GM04504 (cell line): ENCODE data around the gene NLRC3.
"Not testable (repeated sequence)": the region's sequence is repeated elsewhere in the genome, so short reads cannot be mapped to it uniquely, and the experiment has no call there.

Experiments used
- DNase-seq: peaks from one replicate; pipeline ENCODE4 v3.0.0-alpha.2; 2012; ENCODE audit warnings: low read depth

NLRC3 gene, protein sequence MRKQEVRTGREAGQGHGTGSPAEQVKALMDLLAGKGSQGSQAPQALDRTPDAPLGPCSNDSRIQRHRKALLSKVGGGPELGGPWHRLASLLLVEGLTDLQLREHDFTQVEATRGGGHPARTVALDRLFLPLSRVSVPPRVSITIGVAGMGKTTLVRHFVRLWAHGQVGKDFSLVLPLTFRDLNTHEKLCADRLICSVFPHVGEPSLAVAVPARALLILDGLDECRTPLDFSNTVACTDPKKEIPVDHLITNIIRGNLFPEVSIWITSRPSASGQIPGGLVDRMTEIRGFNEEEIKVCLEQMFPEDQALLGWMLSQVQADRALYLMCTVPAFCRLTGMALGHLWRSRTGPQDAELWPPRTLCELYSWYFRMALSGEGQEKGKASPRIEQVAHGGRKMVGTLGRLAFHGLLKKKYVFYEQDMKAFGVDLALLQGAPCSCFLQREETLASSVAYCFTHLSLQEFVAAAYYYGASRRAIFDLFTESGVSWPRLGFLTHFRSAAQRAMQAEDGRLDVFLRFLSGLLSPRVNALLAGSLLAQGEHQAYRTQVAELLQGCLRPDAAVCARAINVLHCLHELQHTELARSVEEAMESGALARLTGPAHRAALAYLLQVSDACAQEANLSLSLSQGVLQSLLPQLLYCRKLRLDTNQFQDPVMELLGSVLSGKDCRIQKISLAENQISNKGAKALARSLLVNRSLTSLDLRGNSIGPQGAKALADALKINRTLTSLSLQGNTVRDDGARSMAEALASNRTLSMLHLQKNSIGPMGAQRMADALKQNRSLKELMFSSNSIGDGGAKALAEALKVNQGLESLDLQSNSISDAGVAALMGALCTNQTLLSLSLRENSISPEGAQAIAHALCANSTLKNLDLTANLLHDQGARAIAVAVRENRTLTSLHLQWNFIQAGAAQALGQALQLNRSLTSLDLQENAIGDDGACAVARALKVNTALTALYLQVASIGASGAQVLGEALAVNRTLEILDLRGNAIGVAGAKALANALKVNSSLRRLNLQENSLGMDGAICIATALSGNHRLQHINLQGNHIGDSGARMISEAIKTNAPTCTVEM

DNA sequence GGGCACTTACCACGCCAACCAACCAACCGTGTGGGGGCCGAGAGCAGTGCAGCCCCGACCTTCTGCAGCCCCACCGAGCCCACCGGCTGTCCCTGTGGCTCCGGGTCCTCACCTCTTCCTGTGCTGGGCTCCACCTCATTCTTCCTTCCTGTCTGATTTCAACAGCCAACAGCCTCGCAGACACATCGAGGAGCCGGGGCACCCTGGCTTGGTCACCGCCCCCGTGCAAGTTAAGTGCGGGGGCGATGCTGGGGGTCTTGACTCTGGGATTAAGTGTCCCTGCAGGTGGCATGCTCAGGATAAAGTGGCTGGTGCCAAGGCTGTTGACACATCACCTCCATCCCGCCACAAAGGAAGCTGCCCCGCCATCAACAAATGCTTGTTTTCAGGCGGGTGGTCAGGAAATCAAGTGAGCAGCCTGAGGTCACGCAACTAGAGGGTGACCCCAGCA, at the start of gene NLRC3:
NLRC3 (minus strand) TSS at position 102 of the 451 bp plus-strand sequence. CDS start 12,367 bp downstream, outside the sequence.
- no peak for DNase-seq

DNA sequence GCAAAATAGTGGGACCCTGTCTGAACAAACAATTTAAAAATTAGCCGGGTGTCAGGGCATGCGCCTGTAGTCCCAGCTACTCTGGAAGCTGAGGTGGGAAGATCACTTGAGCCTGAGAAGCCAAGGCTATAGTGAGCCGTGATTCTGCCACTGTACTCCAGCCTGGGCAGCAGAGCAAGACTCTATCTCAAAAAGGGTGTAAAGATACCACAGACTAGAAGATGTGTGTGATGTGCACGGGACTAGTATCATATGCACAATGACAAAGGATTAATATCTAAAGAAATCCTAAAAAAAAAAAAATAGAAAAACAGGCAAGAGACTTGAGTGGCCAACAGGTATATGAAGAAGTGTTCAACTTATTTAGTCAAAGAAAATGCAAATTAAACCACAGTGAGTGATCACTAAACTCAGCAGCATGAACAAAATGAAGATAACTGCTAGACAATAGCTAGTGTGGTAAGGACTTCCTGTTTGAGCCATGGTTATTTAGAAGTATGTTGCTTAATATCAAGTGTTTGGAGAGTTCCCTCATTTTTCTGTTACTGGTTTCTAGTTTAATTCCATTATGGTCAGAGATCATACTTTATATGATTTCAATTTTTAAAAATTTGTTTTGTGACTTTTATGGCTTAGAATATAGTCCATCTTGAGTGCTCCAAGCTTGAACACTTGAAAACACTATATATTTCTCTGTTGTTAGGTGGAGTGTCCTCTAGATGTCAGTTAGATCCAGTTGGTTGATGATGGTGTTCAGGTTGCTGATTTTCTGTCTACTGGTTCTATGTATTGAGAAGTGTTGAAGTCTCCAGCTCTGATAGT, 48.9 kb upstream of the NLRC3 start:
- no peak for DNase-seq

DNA sequence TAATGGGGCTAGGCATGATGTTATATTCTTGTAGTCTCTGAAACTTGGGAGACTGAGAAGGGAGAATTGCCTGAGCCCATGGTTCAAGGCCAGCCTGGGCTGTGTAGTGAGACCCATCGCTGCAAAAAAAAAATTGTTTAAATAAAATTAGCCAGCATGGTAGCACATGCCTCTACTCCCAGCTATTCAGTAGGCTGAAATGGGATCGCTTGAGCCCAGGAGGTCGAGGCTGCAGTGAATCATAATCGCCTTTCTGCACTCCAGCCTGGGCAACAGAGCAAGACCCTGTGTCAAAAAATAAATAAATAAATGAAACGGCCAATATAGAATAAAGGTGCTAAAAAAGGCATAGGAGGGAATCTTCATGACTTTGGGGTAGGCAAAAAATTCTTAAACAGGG, 48.1 kb upstream of the NLRC3 start:
- no peak for DNase-seq

DNA sequence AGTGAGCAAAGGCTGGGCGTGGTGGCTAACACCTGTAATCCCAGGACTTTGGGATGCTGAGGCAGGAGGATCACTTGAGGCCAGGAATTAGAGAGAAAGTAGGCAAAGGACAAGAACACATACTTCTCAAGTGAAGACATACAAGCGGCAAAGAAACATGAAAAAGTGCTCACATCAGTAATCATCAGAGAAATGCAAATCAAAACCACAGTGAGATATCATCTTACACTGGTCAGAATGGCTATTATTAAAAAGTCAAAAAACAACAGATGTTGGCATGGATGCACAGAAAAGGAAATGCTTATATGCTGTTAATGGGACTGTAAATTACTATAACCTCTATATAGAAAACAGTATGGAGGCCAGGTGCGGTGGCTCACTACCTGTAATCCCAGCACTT, 46.4 kb upstream of the NLRC3 start:
- DNase-seq = no peak

DNA sequence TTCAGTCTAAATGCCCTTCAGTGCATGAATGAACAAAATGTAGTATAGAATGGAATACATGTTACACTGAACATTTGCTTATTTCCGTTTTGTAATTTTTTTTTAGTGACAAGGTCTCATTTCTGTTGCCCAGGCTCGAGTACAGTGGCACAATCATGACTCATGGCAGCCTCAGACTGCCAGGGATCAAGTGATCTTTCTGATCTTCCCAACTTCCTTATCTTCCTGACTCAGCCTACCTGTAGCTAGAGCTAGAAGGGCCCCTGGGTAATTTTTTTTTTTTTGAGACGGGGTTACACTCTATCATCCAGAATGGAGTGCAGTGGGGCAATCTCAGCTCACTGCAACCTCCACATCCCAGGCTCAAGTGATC, 41.6 kb upstream of the NLRC3 start:
- DNase-seq = no peak

DNA sequence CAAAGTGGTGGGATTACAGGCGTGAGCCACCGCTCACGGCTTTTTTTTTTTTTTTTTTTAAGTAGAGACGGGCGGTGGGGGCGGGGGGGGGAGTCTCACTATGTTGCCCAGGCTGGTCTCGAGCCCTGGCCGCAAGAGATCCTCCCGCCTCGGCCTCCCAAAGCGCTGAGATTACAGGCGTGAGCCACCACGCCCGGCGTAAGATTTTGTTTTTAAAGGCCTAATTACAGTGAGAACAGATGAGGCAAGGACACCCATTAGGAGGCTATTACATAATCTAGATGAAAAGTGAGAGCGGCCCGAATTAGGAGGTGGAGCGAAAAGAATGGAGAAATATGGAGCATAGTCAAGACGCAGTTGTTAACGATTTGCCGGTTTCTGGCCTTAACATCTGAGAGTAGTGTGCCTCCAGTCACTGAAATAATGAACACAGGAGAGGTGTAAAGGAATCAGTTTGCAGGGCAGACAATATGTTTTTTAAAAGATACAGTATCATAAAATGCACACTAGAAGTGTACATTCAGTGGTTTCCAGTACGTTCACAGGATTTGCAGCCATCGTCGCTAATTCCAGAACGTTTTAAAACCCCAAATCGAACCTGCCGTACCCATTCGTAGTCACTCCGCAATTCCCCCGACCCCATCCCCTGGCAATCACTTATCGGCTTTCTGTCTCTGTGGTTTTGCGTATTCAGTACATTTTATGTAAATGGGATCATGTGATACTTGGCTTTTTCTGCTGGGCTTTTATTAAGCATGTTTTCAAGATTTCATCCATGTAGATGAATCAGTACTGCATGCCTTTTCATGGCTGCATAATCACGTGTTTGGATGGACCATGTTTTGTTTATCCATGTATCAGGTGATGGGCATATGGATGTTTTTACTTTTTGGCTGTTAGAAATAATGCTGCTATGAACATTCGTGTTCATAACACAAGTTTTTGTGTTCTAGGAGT, 35.6 kb upstream of the NLRC3 start:
- DNase-seq = no peak

DNA sequence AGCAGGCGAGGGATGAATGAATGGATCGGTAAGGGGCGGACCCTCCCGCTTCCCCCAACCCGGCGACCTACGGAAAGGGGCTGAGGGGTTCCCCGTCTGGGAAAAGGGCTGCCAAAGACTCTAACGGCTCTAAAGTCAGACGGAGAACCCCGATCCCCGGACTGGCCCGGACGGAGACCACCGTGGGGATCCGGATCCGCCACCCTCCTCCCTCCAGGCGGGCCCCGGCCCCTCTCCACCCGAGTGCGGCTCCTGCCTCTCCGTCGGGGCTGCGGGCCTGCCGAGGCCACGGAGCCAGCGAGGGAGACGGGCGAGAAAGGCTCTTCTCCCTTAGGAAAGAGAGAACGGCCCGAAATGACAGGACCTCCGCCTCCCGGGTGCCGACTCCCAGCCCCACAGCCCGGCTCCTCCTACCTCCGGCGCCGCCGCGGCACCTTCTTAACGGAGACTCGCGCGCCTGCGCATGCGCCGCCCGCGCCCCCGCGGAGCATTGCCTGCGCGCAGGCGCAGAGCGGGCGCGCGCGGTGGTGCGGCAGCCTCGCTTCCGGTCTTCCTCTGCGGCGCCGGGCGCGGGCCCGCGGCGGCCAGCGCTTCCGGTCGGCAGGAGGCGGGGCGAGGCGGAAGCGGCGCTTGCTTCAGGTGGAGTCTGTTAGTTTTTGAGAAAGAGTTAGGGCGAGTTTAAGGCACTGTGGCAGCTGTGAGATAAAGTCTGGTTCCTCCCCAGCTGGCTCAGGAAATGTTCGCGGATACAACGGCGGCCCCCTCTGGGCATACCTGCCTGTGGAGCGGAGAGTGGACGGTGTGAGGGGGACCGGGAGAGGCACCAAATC, 34.2 kb upstream of the NLRC3 start, which contains the start of gene SLX4:
SLX4 (minus strand) TSS at position 461 of the 830 bp plus-strand sequence. CDS start 2,642 bp downstream, outside the sequence.
- DNase-seq = peak; percentile 83

DNA sequence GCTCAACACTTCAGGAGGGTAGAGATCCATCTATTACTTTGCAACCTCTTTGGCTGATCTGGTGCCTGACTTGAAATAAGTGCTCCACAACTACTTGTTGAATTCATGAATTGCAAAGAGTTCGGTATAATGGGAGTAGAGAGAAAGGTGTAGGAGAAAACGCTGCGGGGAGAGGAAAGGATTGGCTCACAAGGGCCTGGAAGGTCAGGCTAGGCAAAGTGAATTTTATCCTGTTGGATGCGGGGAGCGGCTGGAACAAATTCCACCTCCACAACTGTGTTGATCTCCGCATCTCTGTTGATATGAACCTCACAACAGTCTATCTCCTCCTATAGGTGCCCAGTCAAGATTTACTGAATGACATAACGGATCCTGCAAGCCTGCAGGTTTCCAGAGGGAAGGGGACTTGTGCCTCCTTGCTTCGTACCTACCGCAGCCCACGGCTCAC, 33.5 kb upstream of the NLRC3 start:
- no peak for DNase-seq

DNA sequence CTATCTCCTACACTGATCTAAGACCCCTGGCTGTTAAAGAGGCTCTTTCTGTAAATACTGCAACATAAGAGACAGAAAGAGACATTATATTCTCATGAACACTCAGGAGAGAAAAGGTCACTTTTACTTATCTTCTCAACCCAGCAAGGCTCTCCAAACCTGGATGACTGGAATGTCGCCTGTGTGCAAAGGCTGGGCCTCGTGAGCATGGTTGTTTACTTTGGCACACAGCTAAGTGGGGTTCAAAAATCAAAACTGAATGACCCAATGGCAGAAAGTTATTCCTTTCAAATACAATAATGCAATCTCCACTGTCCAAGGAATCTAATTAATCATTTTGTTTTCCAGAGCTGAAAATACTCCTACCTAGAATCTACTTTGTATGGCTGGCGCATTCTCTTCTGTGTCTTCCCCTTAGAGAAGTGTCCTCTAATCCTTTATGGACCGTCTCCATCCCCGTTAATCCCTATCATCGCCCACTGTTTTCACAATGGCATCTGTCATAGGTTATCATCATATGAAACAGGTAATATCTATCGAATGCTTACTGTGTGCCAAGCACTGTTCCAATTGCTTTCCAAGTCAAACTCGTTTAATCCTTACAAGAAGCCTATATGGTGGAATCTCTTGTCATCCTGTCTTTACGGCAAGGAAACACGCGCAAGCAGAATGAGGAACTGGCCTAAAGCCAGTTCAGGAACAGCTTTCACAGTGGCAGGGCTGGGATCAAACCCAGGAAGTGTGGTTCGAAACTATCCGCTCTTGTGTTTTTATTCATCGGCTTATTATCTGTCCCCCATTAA, 32.9 kb upstream of the NLRC3 start:
- no peak for DNase-seq

DNA sequence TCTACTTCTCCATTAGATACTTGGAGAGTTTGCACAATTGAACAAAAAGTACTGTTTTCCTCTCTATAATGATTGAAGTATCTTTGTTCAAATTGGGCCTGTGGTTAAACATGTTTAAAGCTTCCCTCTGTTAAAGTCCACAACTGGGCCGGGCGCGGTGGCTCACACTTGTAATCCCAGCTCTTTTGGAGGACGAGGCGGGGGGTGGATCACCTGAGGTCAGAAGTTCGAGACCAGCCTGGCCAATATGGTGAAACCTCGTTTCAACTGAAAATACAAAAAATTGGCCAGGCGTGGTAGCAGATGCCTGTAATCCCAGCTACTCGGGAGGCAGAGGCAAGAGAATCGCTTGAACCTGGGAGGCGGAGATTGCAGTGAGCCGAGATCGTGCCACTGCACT, 31.8 kb upstream of the NLRC3 start:
- not testable (repeated sequence) for DNase-seq

DNA sequence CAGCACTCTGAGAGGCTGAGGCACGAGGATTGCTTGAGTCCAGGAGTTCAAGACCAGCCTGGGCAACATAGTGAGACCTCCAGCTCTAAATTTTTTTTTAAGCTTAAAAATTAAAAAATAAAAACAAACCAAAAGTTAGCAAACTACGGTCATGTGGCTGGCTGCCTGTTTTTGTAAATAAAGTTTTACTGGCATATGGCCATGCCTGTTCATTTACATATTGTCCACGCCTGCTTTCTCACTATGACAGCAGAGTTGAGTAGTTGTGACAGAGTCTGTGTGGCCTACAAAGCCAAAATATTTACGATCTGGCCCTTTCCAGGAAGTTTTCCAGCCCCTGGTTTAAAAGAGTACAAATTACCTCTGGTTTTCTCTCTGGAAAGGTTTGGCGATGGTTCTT, 30.9 kb upstream of the NLRC3 start:
- no peak for DNase-seq

DNA sequence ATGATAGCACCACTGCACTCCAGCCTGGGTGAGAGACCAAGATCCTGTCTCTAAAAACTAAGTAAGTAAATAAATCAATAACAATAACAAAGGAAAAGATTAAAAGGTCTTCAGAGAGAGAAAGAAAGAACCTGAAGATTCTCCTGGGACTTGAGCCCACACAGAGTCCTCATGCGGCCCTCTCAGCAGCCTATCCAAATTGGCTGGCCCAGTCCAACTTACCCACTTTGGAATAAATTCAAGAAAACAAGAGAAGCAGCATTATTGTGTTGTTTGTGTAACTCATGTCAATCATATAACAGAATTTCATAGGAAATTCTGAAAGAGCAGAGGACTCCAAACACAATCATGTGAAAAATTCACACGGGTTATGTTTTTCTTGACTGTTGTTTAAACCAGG, 30.4 kb upstream of the NLRC3 start:
- no peak for DNase-seq

DNA sequence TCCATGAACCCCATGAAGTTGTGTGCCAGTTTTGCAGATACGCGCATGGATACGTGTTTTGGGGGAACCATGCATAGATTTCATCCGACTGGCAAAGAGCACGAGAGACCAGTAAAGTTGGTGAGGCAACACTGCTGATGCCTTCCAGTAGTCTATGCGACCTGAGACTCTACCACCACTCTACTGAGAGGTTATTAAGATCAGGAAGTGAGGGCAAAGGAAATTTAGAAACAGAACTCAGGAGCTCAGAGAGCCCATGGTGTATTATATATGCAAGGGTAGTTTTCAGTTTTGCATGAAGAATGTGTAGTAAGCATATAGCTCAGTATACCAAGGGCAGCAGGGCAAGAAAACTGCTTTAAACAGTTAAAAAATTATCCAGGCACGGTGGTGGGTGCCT, 30.0 kb upstream of the NLRC3 start:
- DNase-seq = no peak

DNA sequence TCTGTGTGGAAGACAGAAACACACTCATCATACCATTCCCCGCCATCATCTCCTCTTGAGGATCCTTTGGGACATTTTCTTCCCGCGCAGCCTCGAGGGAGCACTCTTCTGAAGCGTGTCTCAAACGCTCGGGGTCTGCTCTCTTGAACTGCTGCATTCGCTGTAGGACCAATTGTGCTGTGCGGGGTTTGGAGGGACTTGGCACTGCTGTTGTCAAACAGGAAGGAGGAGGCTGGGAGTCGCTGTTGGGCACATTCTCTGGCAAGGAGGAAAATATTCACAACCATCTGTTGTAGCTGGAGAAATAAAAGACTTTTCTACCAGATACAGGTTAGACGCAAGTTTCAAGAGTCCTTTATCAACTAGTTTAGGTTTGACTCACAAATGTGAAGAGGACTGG, 29.2 kb upstream of the NLRC3 start:
- no peak for DNase-seq

DNA sequence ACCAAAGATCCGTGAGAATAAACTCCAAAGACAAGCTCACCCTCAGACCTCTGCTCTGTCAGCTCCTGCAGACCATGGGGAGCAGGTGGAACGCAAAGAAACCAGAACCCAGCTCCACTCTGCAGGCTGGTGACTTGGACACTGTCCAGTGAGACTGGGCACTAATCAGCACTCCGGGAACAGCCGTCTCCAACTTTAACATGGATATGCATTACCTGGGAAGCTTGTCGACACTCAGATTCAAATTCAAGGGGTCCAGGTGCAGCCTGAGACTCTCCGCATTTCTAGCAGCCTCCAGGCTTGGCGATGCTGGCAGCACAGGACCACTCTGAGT, 25.1 kb upstream of the NLRC3 start:
- DNase-seq = no peak

DNA sequence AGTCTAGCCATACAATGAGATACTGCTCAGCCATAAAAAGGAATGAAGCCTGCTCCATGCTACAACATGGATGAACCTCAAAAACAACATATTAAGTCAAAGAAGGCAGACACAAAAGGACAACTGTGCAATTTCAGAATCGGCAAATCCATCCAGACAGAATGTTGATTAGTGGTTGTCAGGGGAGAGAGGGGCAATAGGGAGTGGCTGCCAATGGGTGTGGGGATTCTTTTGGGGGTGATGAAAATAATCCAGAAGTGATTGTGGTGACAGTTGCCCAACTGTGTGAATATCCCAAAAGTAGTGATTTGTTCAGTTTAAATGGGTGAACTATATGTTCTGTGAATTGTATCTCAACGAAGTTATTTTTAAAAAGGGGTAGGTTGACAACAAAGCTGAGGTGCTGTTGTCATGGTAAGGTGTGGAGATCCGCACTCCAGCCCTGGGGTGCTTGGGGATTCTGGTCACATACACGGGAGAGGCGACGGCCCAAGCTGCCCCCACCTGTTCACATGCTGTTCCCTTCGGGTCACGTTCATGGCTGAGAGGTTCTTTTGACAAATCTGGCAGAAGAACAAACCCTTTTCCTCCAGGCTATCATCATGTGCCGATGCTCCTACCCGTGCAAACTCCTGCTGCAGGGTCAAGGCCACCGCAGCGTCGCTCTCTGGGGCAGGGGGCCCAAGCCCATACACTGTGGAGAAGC, 24.6 kb upstream of the NLRC3 start:
- DNase-seq = no peak

DNA sequence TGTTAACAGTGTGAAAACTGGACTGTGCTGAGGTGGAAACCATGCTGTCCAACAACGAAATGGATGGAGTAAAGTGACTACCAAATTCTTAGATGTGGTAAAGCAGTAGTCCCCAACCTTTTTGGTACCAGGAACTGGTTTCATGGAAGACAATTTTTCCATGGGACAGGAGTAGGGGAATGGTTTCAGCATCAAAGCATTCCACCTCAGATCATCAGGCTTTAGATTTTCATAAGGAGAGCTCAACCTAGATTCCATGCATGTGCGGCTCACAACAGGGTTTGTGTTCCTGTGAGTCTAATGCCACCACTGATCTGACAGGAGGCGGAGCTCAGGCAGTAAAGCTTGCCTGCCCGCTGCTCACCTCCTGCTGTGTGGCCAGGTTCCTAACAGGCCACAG, 22.7 kb upstream of the NLRC3 start:
- DNase-seq = no peak

DNA sequence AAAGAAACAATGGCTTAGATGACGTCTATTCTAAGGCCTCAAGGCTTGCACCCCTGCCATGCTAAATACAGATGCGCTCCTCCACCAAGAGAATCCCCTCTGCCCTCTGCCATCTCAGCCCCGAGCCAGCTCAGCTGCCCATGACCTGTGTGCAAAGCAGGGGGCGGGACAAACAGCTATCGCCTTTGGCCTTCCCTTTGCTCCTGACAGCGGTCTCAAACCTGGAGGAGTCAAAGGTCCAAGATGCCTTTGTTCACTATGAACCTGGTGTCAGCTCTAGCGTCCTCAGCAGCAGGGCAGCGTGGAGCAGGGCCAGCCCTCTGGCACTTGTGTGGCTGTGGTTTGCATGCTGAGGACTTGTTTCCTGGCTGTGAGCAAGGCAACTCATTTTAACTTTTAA, 21.9 kb upstream of the NLRC3 start:
- DNase-seq = no peak
